Measurements from ENCODE around the gene GCFC2.

GRCh38 chr2:75637568-75637967 lies 73.1 kb downstream of the GCFC2 start:
- no peak for TF ChIP-seq CHD4 (IDR thresholded peaks at IDR 0.05; ENCODE audit: insufficient read depth, insufficient replicate concordance, low read depth, low read length, poor library complexity, severe bottlenecking)
- no peak for TF ChIP-seq HMGXB4 (CRISPR knock-in tag; IDR thresholded peaks at IDR 0.05)
- no peak for TF ChIP-seq CTCF (IDR thresholded peaks at IDR 0.05 in 2 of 3, conservative IDR thresholded peaks at IDR 0.05 in 1 of 3; ENCODE audit: insufficient read depth in 2 of 3, low read depth in 1 of 3, low read length in 3 of 3)
- TF ChIP-seq ZNF134 (CRISPR knock-in tag; conservative IDR thresholded peaks at IDR 0.05): no peak
- TF ChIP-seq NFRKB (IDR thresholded peaks at IDR 0.05; ENCODE audit: low read depth): no peak
- TF ChIP-seq ZNF785 (CRISPR knock-in tag; IDR thresholded peaks at IDR 0.05): no peak
- TF ChIP-seq ZFP91 (CRISPR knock-in tag; IDR thresholded peaks at IDR 0.05): no peak
- TF ChIP-seq TAF1 (IDR thresholded peaks at IDR 0.05; ENCODE audit: control insufficient read depth, extremely low read depth, insufficient read depth, low read length, severe bottlenecking): no peak
- no peak for TF ChIP-seq TEAD4 (IDR thresholded peaks at IDR 0.05; ENCODE audit: low read length)
- TF ChIP-seq TEAD4 (CRISPR knock-in tag; IDR thresholded peaks at IDR 0.05; ENCODE audit: borderline replicate concordance): no peak
- TF ChIP-seq CEBPB (tag; IDR thresholded peaks at IDR 0.05): no peak
- TF ChIP-seq ZBTB33 (CRISPR knock-in tag; IDR thresholded peaks at IDR 0.05): no peak

Data from K562 (cell line).